H1 (cell line): ENCODE measurements around the gene STX8. TPM values are rescaled to one million over a fixed set of nuclear protein-coding genes. Genes with fewer than 3 reads are reported as not detected.

ENCODE experiments used
- CTCF ChIA-PET: fragments of 300-600 bp; sonication (Branson Sonifier 250); formaldehyde crosslinking; loops from one replicate; lab custom pipeline; 2021; ENCODE audit not compliant: partially characterized antibody; lab: Charles Lee
- POLR2A ChIA-PET: fragments of 300-600 bp; sonication (Branson Sonifier 250); formaldehyde crosslinking; loops from one replicate; lab custom pipeline; 2021; ENCODE audit warnings: inconsistent platforms; ENCODE audit not compliant: partially characterized antibody; lab: Charles Lee
- DNase-seq, 2 experiments: peaks; one replicate each; pipeline versions ENCODE4 v3.0.0 to v3.0.0-alpha.2; 2010 to 2022; ENCODE audit warnings: low spot score in 2 of 2, low read depth in 1 of 2, mixed read lengths in 1 of 2
- FAIRE-seq: peaks from 2 replicates; lab custom pipeline; 2011; peaks lifted over from hg19 to GRCh38; lab: Jason Lieb, UNC
- H2AFZ ChIP-seq: 2 replicates; pipeline ENCODE4 v1.8.1; 2012; ENCODE audit warnings: low read length, inconsistent platforms
- H2AK5ac ChIP-seq: 2 replicates; pipeline ENCODE4 v1.6.1; 2013; ENCODE audit warnings: low read depth, low read length
- H2BK120ac ChIP-seq: replicated peaks from 2 replicates; pipeline ENCODE3; 2013; ENCODE audit warnings: low read depth, low read length, inconsistent platforms
- H2BK12ac ChIP-seq: 2 replicates; pipeline ENCODE4 v1.6.1; 2013; ENCODE audit warnings: low read depth, low read length
- H2BK15ac ChIP-seq: 2 replicates; pipeline ENCODE4 v1.6.1; 2013; ENCODE audit warnings: low read length
- H2BK20ac ChIP-seq: 2 replicates; pipeline ENCODE4 v1.6.1; 2013; ENCODE audit warnings: low read length
- H2BK5ac ChIP-seq: 2 replicates; pipeline ENCODE4 v1.6.1; 2013; ENCODE audit warnings: low read depth, low read length
- H3K14ac ChIP-seq: 2 replicates; pipeline ENCODE4 v1.6.1; 2013; ENCODE audit warnings: inconsistent platforms; ENCODE audit not compliant: insufficient read length
- H3K18ac ChIP-seq: 2 replicates; pipeline ENCODE4 v1.6.1; 2013; ENCODE audit warnings: low read length; ENCODE audit errors: extremely low read depth
- H3K23ac ChIP-seq: 2 replicates; pipeline ENCODE4 v1.6.1; 2013; ENCODE audit warnings: inconsistent platforms; ENCODE audit not compliant: insufficient read length
- H3K23me2 ChIP-seq: 2 replicates; pipeline ENCODE4 v1.6.1; 2013; ENCODE audit warnings: low read depth, low read length
- H3K27ac ChIP-seq: 2 replicates; pipeline ENCODE4 v1.6.1; 2011; ENCODE audit warnings: low read depth, low read length, inconsistent platforms
- H3K27me3 ChIP-seq, 4 experiments: replicated peaks in 1 of 4; 1 replicate in 1 of 4; 2 replicates in 3 of 4; pipeline versions ENCODE4 v1.6.1 to v1.8.1; 2011 to 2013; ENCODE audit warnings: low read length in 3 of 4, mild to moderate bottlenecking in 3 of 4, inconsistent platforms in 2 of 4, mixed read lengths in 2 of 4, moderate library complexity in 1 of 4; ENCODE audit not compliant: control insufficient read depth in 3 of 4, insufficient read depth in 3 of 4; ENCODE audit errors: extremely low read depth in 1 of 4
- H3K36me3 ChIP-seq, 4 experiments: 2 replicates each; pipeline versions ENCODE4 v1.6.1 to v1.8.1; 2011 to 2013; ENCODE audit warnings: mild to moderate bottlenecking in 4 of 4, low read length in 3 of 4, moderate library complexity in 2 of 4, control low read depth in 1 of 4, inconsistent platforms in 1 of 4; ENCODE audit not compliant: insufficient read depth in 4 of 4, control insufficient read depth in 2 of 4
- H3K4ac ChIP-seq: replicated peaks from 2 replicates; pipeline ENCODE3; 2013; ENCODE audit warnings: low read length, low read depth, mixed read lengths, inconsistent platforms; ENCODE audit not compliant: insufficient read length
- H3K4me1 ChIP-seq, 4 experiments: replicated peaks in 1 of 4; 1 replicate in 1 of 4; 2 replicates in 3 of 4; pipeline versions ENCODE4 v1.6.1 to v1.8.1; 2011 to 2013; ENCODE audit warnings: low read length in 3 of 4, inconsistent platforms in 2 of 4, mixed read lengths in 1 of 4; ENCODE audit not compliant: insufficient read depth in 4 of 4, control insufficient read depth in 3 of 4
- H3K4me2 ChIP-seq, 2 experiments: 2 replicates each; pipeline versions ENCODE4 v1.6.1 to v1.8.1; 2011 to 2013; ENCODE audit warnings: low read depth in 2 of 2, low read length in 2 of 2, control low read depth in 1 of 2, inconsistent platforms in 1 of 2, mild to moderate bottlenecking in 1 of 2; ENCODE audit not compliant: insufficient read depth in 1 of 2
- H3K4me3 ChIP-seq, 4 experiments: fragments of 200-600, 300-600 bp in 1 of 4; sonication (generic), shearing (Covaris generic), sonication (Bioruptor Twin) in 1 of 4; 2 replicates each; pipeline versions ENCODE4 v1.5.1 to v1.8.1; 2011 to 2016; ENCODE audit warnings: low read length in 4 of 4, low read depth in 3 of 4, control low read depth in 2 of 4, inconsistent platforms in 2 of 4, mild to moderate bottlenecking in 2 of 4, mixed read lengths in 1 of 4, moderate library complexity in 1 of 4; ENCODE audit not compliant: insufficient read depth in 2 of 4; ENCODE audit errors: extremely low read depth in 1 of 4
- H3K56ac ChIP-seq: replicated peaks from 2 replicates; pipeline ENCODE3; 2013; ENCODE audit warnings: low read depth, mild to moderate bottlenecking, mixed read lengths, low read length, inconsistent platforms; ENCODE audit not compliant: insufficient read length
- H3K79me1 ChIP-seq: 2 replicates; pipeline ENCODE4 v1.6.1; 2013; ENCODE audit warnings: low read depth, low read length, control low read depth
- H3K79me2 ChIP-seq, 2 experiments: 2 replicates each; pipeline versions ENCODE4 v1.6.1 to v1.8.1; 2012 to 2013; ENCODE audit warnings: low read length in 2 of 2, mild to moderate bottlenecking in 2 of 2, inconsistent platforms in 1 of 2; ENCODE audit not compliant: insufficient read depth in 2 of 2, control insufficient read depth in 1 of 2
- H3K9ac ChIP-seq, 4 experiments: replicated peaks in 1 of 4; 1 replicate in 1 of 4; 2 replicates in 3 of 4; pipeline versions ENCODE4 v1.6.1 to v1.8.1; 2011 to 2013; ENCODE audit warnings: low read depth in 3 of 4, low read length in 3 of 4, control low read depth in 2 of 4, mild to moderate bottlenecking in 2 of 4, moderate library complexity in 2 of 4, inconsistent platforms in 1 of 4; ENCODE audit errors: extremely low read depth in 1 of 4
- H3K9me3 ChIP-seq, 2 experiments: 2 replicates each; pipeline versions ENCODE4 v1.6.1 to v1.8.1; 2012 to 2013; ENCODE audit warnings: mild to moderate bottlenecking in 2 of 2, moderate library complexity in 2 of 2, control low read depth in 1 of 2, inconsistent platforms in 1 of 2, low read depth in 1 of 2, low read length in 1 of 2, mixed read lengths in 1 of 2; ENCODE audit not compliant: insufficient read depth in 2 of 2
- H4K20me1 ChIP-seq, 2 experiments: replicated peaks in 1 of 2; 2 replicates each; pipeline versions ENCODE3 to v1.8.1; 2011 to 2013; ENCODE audit warnings: inconsistent platforms in 2 of 2, low read length in 2 of 2, mild to moderate bottlenecking in 1 of 2; ENCODE audit not compliant: insufficient read depth in 2 of 2, control insufficient read depth in 1 of 2
- H4K5ac ChIP-seq: 2 replicates; pipeline ENCODE4 v1.6.1; 2013; ENCODE audit warnings: low read length, low read depth, mixed read lengths, inconsistent platforms; ENCODE audit not compliant: insufficient read length
- H4K8ac ChIP-seq: 2 replicates; pipeline ENCODE4 v1.8.0; 2013; ENCODE audit warnings: mild to moderate bottlenecking, moderate library complexity, low read length, inconsistent platforms; ENCODE audit not compliant: insufficient read depth; ENCODE audit errors: extremely low read depth
- H4K91ac ChIP-seq: replicated peaks from 2 replicates; pipeline ENCODE3; 2013; ENCODE audit warnings: low read length, mixed read lengths, inconsistent platforms; ENCODE audit not compliant: insufficient read length
- GABPA ChIP-seq: IDR thresholded peaks from 2 replicates; pipeline ENCODE4 v1.6.1; 2011; ENCODE audit warnings: mild to moderate bottlenecking, low read length, moderate library complexity, borderline replicate concordance; ENCODE audit not compliant: insufficient read depth
- HDAC2 ChIP-seq, 2 experiments: fragments of 300-600 bp in 1 of 2; sonication (generic) in 1 of 2; IDR thresholded peaks; 2 replicates each; pipeline ENCODE4 v1.6.1; 2011 to 2012; ENCODE audit warnings: low read depth in 2 of 2, low read length in 2 of 2, mild to moderate bottlenecking in 2 of 2, moderate library complexity in 2 of 2, borderline replicate concordance in 1 of 2, inconsistent platforms in 1 of 2
- HDAC6 ChIP-seq: IDR thresholded peaks from one replicate; pipeline ENCODE4 v1.7.1; 2012; ENCODE audit warnings: low read depth, mild to moderate bottlenecking, inconsistent platforms, low read length, moderate library complexity
- KDM5A ChIP-seq: fragments of 200-600 bp; IDR thresholded peaks from 2 replicates; pipeline ENCODE4 v1.7.1; 2012; ENCODE audit warnings: mild to moderate bottlenecking, low read length, inconsistent platforms, mixed read lengths
- MAFK ChIP-seq: IDR thresholded peaks from 2 replicates; pipeline ENCODE4 v1.6.1; 2012; ENCODE audit warnings: low read depth, mild to moderate bottlenecking, improper control_type of control experiment, low read length
- NRF1 ChIP-seq: IDR thresholded peaks from 2 replicates; pipeline ENCODE4 v1.6.1; 2011; ENCODE audit warnings: mild to moderate bottlenecking, low read depth, low read length, improper control_type of control experiment
- POLR2AphosphoS5 ChIP-seq: IDR thresholded peaks from 2 replicates; pipeline ENCODE4 v1.6.1; 2011; ENCODE audit warnings: low read depth, low read length
- TAF1 ChIP-seq: IDR thresholded peaks from 2 replicates; pipeline ENCODE4 v1.6.1; 2011; ENCODE audit warnings: mild to moderate bottlenecking, low read depth, low read length
- WGBS, 2 experiments: shearing (Covaris generic) in 1 of 2; methylation state at CpG; one replicate each; pipeline versions ENCODE4 v1.1.6 to v1.1.7; 2013 to 2015; ENCODE audit warnings: low lambda C conversion rate in 2 of 2, mixed read lengths in 2 of 2, inconsistent platforms in 1 of 2, low coverage in 1 of 2, missing lambda C conversion rate in 1 of 2; ENCODE audit not compliant: insufficient replicate concordance in 2 of 2, insufficient coverage in 1 of 2, insufficient read length in 1 of 2; ENCODE audit errors: extremely low coverage in 1 of 2, missing lambda C conversion rate in 1 of 2; 5-methylcytosine and 5-hydroxymethylcytosine counted together
- polyA plus RNA-seq, 7 experiments: library from polyadenylated mRNA; depleted of rRNA in 3 of 7; stranded (reverse) in 5 of 7; unstranded in 2 of 7; fragments of >200 nt in 5 of 7; fragments of 200-250 nt in 2 of 7; gene quantifications; 1 replicate in 5 of 7; 2 replicates in 1 of 7; 4 replicates in 1 of 7; pipeline versions ENCODE4 v1.2.1 to v1.2.3, GENCODE V29; 2011 to 2013; ENCODE audit warnings: missing spikeins in 2 of 7, mixed read lengths in 2 of 7
- total RNA-seq: library from RNA; stranded (reverse); fragmentation: NEBNext Ultra II Directional; extraction: Animal tissue kit (Norgen Biotek cat#: 25700); gene quantifications from 2 replicates; pipeline ENCODE4 v1.2.1, GENCODE V29; 2021

The STX8 gene
- total and polyA plus RNA-seq, 2 of the 8 experiments (the other 6 are each of a cell fraction or from before 2014, with no cell fraction given) = 22.8 to 42.5 TPM

DNA sequence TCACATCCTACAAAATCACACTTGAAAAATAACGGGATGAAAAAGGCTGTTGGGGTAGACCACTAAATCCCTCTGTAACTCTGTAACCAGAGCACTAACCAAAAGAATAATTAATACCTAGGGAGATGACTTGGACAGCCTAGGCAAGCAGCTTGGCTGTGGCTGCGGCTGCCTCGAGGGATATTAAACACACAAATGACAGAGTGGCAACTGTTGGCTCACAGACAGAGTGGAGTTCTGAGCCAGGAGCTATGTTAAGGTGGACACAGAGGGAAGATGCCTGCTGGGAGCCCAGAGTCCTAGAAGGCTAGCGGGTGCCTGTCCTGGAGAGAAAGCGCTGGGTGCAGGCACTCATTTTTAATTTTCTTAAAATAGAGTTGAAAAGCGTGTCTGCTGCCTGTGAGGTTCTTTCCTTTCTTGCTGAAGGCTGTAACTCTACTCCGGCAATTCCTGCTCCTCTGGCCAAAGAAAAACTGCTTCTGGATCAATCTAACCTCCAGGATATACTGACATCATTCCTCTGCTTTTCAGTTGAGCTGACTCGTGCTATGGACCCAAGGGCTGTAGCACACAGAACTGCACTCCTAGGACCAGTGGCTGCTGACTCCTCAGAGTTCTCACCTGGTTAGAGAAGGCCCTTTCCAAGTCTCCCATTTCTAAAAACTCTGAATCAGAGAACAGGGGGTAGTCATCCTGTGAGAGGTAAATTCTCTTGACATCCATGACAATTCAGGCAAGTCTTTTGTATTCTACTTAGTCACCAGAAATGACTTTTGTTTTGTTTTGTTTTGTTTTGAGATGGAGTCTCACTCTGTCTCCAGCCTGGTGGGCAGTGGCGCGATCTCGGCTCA lies 147.9 kb downstream of the STX8 start:
- no peak overlapping the region for H3K4me3 ChIP-seq
- H3K27ac ChIP-seq = no peak overlapping the region
- H4K8ac ChIP-seq = no peak overlapping the region
- H4K91ac ChIP-seq = no peak overlapping the region
- no peak overlapping the region for H3K56ac ChIP-seq
- no peak overlapping the region for H2BK15ac ChIP-seq
- H2BK20ac ChIP-seq = no peak overlapping the region
- no peak overlapping the region for H3K4ac ChIP-seq
- H4K20me1 ChIP-seq = no peaks in the 10 kb centered on the region
- H3K23me2 ChIP-seq = no peaks in the 10 kb centered on the region
- H3K23ac ChIP-seq = no peak overlapping the region
- ChIA-PET CTCF (no interaction called here), POLR2A (no interaction called here)
- H2AFZ ChIP-seq = no peak overlapping the region
- no peak overlapping the region for H3K14ac ChIP-seq
- no peaks in the 10 kb centered on the region for H3K27me3 ChIP-seq
- H2BK12ac ChIP-seq = no peak overlapping the region
- WGBS, 2 experiments = 90% methylated on average over 11 of the region's 11 CpGs; no CpG with 5 or more reads in 1 of the 2 experiments
- H3K79me1 ChIP-seq = no peaks in the 10 kb centered on the region
- no peak overlapping the region for H4K5ac ChIP-seq
- TF ChIP-seq MAFK (no peak), HDAC6 (no peak), KDM5A (no peak), NRF1 (no peak), TAF1 (no peak), HDAC2 (IDR thresholded peaks at IDR 0.05; ENCODE audit: borderline replicate concordance in 1 of 2, low read depth in 2 of 2, low read length in 2 of 2) (no peak), GABPA (no peak), POLR2AphosphoS5 (no peak)
- no peak overlapping the region for H3K18ac ChIP-seq
- no peak overlapping the region for H2BK5ac ChIP-seq
- no peak for FAIRE-seq
- DNase-seq = no peak
- H3K36me3 ChIP-seq = no peaks in the 10 kb centered on the region
- no peak overlapping the region for H3K9ac ChIP-seq
- H3K9me3 ChIP-seq = no peaks in the 10 kb centered on the region; a peak in 1 of 4 replicates
- H3K4me1 ChIP-seq = peaks cover 6 to 9% (median 7%) of the 10 kb centered on the region in 4 experiments; a peak in 6 of 7 replicates
- no peak overlapping the region for H3K4me2 ChIP-seq
- H2AK5ac ChIP-seq = no peak overlapping the region
- no peak overlapping the region for H2BK120ac ChIP-seq
- H3K79me2 ChIP-seq = no peaks in the 10 kb centered on the region
